OCI-LY1 (cell line): Measurements from ENCODE around the gene BRF1.

Experiments used
- CTCF ChIP-seq: fragments of 200-600 bp; sonication (generic), shearing (Covaris generic); IDR thresholded peaks from 2 replicates; pipeline ENCODE4 v1.5.1; 2017; ENCODE audit warnings: mild to moderate bottlenecking, antibody characterized with exemption, low read length, moderate library complexity, mixed read lengths
- EZH2 ChIP-seq: fragments of 200-600 bp; sonication (generic), shearing (Covaris generic); IDR thresholded peaks from 2 replicates; pipeline ENCODE4 v1.8.0; 2017; ENCODE audit warnings: borderline replicate concordance, mixed run types, mild to moderate bottlenecking, antibody characterized with exemption, low read length, moderate library complexity, mixed read lengths

GRCh38 chr14:105249182-105250007 is 51.4 kb downstream of the BRF1 start:
- TF ChIP-seq CTCF (no peak), EZH2 (no peak)
